ENCODE measurements around the gene SINHCAF.

GRCh38 chr12:31308116-31308515 is 17.8 kb downstream of the SINHCAF start:
- TF ChIP-seq CTCF (IDR thresholded peaks at IDR 0.05; ENCODE audit: low read length) (no peak), EZH2phosphoT487 (IDR thresholded peaks at IDR 0.05; ENCODE audit: low read length) (no peak), EZH2 (optimal IDR thresholded peaks at IDR 0.05; ENCODE audit: low read depth, low read length) (no peak)
